ENCODE data around the gene ZNF501.
A peak's percentile ranks its signal among the peaks of the same experiment; 100 is the strongest.

Gene ZNF501

GRCh38 chr3:44729384-44729910 lies at the start of gene ZNF501:
ZNF501 (plus strand) TSS chr3:44729635; CDS start chr3:44734422, 4,787 bp downstream.
- peak; percentile 94 for DNase-seq

- no peak for DNase-seq
Measured at GRCh38 chr3:44680921-44681455, 48.4 kb upstream of the ZNF501 start.

DNA sequence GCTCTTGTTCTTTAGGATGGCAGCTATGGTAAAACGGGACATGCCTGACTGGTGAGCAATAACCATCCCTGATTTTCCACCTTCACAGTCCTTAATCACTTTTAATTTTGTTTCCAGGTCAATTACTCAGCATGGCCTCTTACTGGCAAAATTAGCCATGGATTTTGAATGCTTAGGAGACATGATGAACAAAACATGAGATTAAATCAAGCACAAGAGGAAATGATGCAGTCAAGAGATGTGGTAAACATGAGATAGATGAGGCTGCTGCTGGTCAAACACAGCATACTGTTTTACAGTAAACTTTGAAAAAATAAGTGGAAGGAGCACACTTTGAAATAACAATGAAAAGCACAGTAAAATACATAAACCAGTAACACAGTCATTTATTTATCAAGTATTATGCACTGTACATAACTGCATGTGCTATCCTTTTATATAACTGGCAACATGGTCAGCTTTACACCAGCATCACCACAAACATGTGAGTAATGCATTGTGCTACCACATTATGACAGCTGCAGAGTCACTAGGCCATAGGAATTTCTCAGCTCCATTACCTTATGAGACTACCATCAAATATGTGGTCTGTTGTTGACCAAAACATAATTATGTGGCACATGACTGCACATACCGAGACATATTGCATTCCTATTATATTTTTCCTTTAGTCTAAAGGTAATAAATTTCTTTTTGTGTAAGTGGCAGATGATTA lies 47.1 kb upstream of the ZNF501 start:
- no peak for DNase-seq

DNA sequence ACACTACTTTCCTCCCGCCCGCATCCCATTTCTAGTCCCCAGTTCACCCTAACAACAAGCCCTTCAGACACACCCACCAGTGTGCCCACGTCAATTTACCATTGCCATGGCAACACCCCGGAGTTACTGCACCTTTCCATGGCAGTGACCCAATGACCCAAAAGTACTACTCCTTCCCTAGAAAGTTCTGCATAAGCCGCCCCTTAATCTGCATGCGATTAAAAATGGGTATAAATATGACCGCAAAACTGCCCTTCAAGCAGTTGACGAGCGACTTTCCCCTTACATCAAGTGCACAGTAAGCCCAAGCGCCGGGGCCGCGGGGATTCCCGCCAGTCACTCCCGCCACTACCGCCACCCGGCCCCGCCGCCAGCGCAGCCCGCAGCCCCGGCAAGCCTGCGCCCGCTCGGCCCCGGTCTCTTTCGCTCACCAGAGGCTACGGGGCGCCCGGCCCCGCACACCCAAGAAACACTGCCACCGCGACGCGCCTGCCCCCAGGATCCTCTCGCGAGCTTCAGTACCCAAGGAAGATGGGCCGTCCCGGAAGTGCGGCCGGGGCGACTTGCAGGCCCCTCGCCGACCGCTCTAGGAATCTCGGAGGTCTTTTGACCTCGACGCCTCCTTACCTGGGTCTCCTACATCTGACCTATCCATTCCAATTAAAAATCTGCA lies 44.2 kb upstream of the ZNF501 start:
- peak; percentile 80 for DNase-seq

GRCh38 chr3:44687898-44688297 lies 41.5 kb upstream of the ZNF501 start:
- no peak for DNase-seq

GRCh38 chr3:44712455-44713075 lies 16.9 kb upstream of the ZNF501 start, which contains the start of gene ZNF502:
ZNF502 (plus strand) TSS chr3:44712660; CDS start chr3:44720262, 7,602 bp downstream.
- DNase-seq: peak; percentile 85

DNA sequence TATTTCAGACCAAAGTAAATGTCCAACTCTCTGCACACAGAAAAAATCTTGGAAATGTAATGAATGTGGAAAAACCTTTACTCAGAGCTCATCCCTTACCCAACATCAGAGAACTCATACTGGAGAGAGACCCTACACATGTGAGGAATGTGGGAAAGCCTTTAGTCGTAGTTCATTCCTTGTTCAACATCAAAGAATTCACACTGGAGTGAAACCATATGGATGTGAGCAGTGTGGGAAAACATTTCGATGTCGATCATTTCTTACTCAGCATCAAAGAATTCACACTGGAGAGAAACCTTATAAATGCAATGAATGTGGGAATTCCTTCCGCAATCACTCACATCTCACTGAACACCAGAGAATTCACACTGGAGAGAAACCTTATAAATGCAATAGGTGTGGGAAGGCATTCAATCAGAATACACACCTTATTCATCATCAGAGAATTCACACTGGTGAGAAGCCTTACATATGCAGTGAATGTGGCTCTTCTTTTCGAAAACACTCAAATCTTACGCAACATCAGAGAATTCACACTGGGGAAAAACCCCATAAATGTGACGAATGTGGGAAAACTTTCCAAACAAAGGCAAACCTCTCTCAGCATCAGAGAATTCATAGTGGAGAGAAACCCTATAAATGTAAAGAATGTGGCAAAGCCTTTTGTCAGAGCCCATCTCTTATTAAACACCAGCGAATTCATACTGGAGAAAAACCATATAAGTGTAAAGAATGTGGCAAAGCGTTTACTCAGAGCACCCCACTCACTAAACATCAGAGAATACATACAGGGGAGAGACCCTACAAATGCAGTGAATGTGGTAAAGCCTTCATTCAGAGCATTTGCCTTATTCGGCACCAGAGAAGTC lies 8.0 kb upstream of the ZNF501 start:
- no peak for DNase-seq

- DNase-seq: no peak
Measured at GRCh38 chr3:44722103-44722401, 7.4 kb upstream of the ZNF501 start.

- DNase-seq: no peak
Measured at GRCh38 chr3:44734646-44735168, 5.3 kb downstream of the ZNF501 start.

- no peak for DNase-seq
Measured at GRCh38 chr3:44761101-44761423, 31.6 kb downstream of the ZNF501 start.

- peak; percentile 99 for DNase-seq
Measured at GRCh38 chr3:44761424-44762169, 32.2 kb downstream of the ZNF501 start, which contains the start of the genes KIAA1143 and KIF15. KIAA1143 (minus strand) TSS chr3:44761619; CDS start chr3:44761602, 17 bp downstream. KIF15 (plus strand) TSS chr3:44761794; CDS start chr3:44761866, 72 bp downstream.

DNA sequence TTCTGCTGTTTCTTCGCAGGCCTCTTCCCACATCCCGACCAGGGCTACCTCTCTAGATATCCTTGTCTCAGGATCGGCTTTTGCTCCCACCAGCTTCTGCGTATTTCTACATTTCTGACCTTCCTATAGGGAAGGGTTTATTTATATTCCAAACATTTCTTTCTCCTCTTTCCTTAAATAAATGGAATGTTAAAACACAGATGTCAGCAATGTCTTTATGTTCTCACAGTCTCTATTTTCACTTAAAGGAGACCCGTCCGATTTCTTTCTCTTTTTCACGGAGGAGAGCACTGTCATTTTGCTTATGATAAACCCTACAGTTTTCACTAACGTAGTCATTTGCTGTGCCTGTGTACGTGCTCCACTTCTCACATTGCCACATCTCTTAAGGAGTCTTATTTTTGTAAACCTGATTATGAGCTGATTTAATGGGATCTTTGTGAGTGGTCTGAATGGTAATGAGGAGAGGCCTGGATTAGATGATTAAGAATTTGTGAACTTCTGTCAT lies 32.8 kb downstream of the ZNF501 start:
- no peak for DNase-seq

GRCh38 chr3:44762690-44763089 lies 33.3 kb downstream of the ZNF501 start:
- no peak for DNase-seq

- DNase-seq: no peak
Measured at GRCh38 chr3:44764248-44764647, 34.8 kb downstream of the ZNF501 start.

GRCh38 chr3:44771424-44772098 lies 42.1 kb downstream of the ZNF501 start:
- no peak for DNase-seq

DNA sequence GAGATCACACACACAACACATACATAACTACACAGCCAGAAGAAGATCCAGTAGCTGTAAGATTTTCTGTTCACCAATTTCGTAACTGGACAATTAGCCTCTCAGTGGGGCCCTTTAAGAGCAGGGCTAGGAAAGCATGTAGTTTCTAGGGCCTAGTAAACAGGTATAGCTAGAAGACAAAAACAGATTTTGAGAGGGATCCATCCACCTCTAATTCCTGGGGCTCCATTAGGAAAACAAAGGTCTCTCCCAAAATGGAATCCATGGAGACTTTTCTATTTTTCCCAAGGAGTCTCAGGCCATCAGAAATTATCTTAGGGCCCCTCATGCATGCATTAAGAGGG lies 42.6 kb downstream of the ZNF501 start:
- DNase-seq: no peak

DNA sequence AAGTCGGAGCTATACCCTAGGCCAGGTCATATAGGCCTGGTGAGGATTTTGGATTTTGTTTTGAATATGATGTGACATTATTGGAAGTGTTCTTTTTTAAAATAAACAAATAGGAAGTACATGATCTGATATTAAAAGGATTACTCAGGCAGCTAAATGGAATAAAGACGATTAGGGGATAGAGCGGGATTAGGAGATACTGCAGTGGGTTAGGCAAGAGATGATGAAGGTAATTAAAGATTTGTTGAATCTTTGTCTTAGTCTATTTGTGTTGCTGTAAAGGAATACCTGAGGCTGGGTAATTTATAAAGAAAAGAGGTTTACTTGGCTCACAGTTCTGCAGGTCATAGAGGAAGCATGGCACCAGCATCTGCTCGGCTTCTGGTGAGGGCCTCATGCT lies 53.5 kb downstream of the ZNF501 start:
- DNase-seq: no peak

Measured in activated effector memory CD4-positive, alpha-beta T cell treated with anti-CD3 and anti-CD28 coated beads, Interleukin-2, amount 50 U/mL, for 16 hours (primary cell).